Osteocyte (in vitro differentiated cells): ENCODE measurements around the gene TYK2. TPM values are rescaled to one million over a fixed set of nuclear protein-coding genes. Genes with fewer than 3 reads are reported as not detected.
"Not testable (repeated sequence)": the region's sequence is repeated elsewhere in the genome, so short reads cannot be mapped to it uniquely, and the experiment has no call there.

Experiments
- DNase-seq: peaks from one replicate; pipeline ENCODE4 v3.0.0; 2021; ENCODE audit warnings: mixed read lengths; ENCODE audit not compliant: unreplicated experiment; ENCODE audit errors: extremely low spot score
- H3K27ac Mint-ChIP-seq: one replicate; pipeline ENCODE4 v1.8.0; 2021; ENCODE audit warnings: mild to moderate bottlenecking, mixed read lengths; ENCODE audit not compliant: unreplicated experiment
- H3K27me3 Mint-ChIP-seq: one replicate; pipeline ENCODE4 v1.8.0; 2021; ENCODE audit warnings: mixed read lengths; ENCODE audit not compliant: unreplicated experiment
- H3K36me3 Mint-ChIP-seq: one replicate; pipeline ENCODE4 v1.8.0; 2021; ENCODE audit warnings: mixed read lengths; ENCODE audit not compliant: unreplicated experiment
- H3K4me1 Mint-ChIP-seq: one replicate; pipeline ENCODE4 v1.8.0; 2021; ENCODE audit warnings: mixed read lengths; ENCODE audit not compliant: unreplicated experiment
- H3K4me3 Mint-ChIP-seq: one replicate; pipeline ENCODE4 v1.8.0; 2021; ENCODE audit warnings: mild to moderate bottlenecking, moderate library complexity, mixed read lengths; ENCODE audit not compliant: unreplicated experiment
- H3K9me3 Mint-ChIP-seq: one replicate; pipeline ENCODE4 v1.8.0; 2021; ENCODE audit warnings: mixed read lengths; ENCODE audit not compliant: unreplicated experiment
- total RNA-seq: library from RNA; stranded (reverse); gene quantifications from 2 replicates; pipeline ENCODE4 v1.2.1, GENCODE V29; 2021
- TF ChIP-seq, protein P1 (sequence below): fragments of 200-600 bp; sonication (generic); IDR thresholded peaks from 2 replicates; pipeline ENCODE4 v1.5.0; 2021; ENCODE audit warnings: antibody characterized with exemption, mild to moderate bottlenecking, moderate library complexity

The TYK2 gene
- total RNA-seq, 1 donor from 2014 or later = 136 TPM

DNA sequence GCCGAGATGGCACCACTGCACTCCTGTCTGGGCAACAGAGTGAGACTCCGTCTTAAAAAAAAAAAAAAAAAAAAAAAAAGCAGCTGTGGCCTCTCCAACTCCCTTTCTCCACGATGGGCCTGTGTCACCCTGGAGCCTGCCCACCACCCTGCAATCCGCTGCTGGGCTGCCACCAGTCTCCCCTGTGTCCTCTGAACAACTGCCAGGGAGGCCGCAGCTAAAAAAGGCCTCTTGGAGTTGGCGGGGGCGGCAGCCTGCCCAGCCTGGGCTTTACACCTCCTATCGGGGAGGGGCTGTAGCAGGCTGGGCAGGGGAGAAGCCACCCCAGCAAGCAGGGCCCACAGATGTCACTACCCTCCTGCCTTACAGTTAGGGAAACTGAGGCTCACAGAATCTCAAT, 19.5 kb upstream of the TYK2 start:
- no peak overlapping the region for H3K27ac Mint-ChIP-seq
- H3K4me3 Mint-ChIP-seq = no peak overlapping the region
- TF ChIP-seq, protein P1, sequence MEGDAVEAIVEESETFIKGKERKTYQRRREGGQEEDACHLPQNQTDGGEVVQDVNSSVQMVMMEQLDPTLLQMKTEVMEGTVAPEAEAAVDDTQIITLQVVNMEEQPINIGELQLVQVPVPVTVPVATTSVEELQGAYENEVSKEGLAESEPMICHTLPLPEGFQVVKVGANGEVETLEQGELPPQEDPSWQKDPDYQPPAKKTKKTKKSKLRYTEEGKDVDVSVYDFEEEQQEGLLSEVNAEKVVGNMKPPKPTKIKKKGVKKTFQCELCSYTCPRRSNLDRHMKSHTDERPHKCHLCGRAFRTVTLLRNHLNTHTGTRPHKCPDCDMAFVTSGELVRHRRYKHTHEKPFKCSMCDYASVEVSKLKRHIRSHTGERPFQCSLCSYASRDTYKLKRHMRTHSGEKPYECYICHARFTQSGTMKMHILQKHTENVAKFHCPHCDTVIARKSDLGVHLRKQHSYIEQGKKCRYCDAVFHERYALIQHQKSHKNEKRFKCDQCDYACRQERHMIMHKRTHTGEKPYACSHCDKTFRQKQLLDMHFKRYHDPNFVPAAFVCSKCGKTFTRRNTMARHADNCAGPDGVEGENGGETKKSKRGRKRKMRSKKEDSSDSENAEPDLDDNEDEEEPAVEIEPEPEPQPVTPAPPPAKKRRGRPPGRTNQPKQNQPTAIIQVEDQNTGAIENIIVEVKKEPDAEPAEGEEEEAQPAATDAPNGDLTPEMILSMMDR = no peak
- peaks cover 10% of the 10 kb centered on the region for H3K36me3 Mint-ChIP-seq
- H3K9me3 Mint-ChIP-seq = no peaks in the 10 kb centered on the region
- no peaks in the 10 kb centered on the region for H3K27me3 Mint-ChIP-seq
- peaks cover 20% of the 10 kb centered on the region for H3K4me1 Mint-ChIP-seq
- no peak for DNase-seq

DNA sequence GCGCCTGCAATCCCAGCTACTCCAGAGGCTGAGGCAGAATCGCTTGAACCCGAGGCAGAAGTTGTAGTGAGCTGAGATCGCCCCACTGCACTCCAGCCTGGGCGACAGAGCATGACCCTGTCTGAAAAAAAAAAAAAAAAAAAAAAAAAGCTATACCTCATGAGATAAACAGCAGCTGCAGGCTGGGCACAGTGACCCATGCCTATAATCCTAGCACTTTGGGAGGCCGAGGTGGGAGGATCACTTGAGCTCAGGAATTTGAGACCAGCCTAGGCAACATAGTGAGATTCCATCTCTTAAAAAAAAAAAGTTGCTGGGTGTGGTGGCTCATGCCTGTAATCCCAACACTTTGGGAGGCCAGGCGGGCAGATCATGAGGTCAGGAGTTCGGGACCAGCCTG, 19.0 kb upstream of the TYK2 start:
- not testable (repeated sequence) for H3K36me3 Mint-ChIP-seq, H3K4me3 Mint-ChIP-seq, DNase-seq, H3K27ac Mint-ChIP-seq, H3K9me3 Mint-ChIP-seq, H3K27me3 Mint-ChIP-seq
- H3K4me1 Mint-ChIP-seq = peaks cover 16% of the 10 kb centered on the region

DNA sequence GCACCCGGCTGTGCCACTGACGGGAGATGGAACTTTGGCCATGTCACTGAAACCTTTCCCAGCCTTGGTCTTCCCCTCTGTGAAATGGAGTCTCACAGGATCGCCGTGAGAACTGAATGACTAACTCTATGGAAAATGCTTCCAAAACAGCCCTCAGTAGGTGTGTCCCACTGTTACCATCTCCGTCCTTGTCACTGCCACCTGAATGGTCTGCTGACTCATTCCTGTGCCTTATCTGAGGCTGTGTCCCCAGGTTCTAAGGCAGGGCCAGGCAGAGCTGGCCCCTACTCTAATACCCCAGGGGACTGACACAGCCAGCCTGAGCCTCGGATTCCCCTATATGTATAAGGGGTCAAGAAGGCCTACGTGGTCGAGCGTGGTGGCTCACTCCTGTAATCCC, 18.4 kb upstream of the TYK2 start:
- Mint-ChIP-seq H3K9me3 (no peaks in the 10 kb centered on the region), H3K27ac (no peak overlapping the region)
- no peak for DNase-seq

DNA sequence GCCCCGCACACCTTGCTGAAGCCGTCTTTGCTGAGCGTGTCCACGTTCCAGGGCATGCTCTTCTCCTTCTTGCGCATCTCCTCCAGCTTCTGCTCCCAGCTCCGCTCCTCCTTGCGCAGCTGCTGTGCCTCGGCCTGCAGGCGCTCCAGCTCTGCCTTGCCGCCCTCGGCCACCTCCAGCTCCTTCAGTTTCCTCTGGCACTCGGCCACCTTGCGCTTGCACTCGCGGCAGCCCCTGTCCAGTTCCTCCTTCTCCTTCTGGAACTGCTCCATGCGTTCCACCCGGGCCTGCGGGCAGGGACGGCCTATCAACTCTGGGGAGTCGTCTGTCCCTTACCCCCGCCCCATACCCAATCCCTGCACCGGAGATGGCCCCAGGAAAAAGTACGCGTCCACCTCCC, 15.5 kb upstream of the TYK2 start:
- no peak for DNase-seq
- TF ChIP-seq, protein P1 = no peak
- Mint-ChIP-seq H3K9me3 (no peaks in the 10 kb centered on the region), H3K27ac (no peak overlapping the region), H3K27me3 (no peaks in the 10 kb centered on the region), H3K4me3 (no peak overlapping the region), H3K36me3 (peaks cover 17% of the 10 kb centered on the region), H3K4me1 (no peaks in the 10 kb centered on the region)

More for the DNA sequence above, 18.4 kb upstream of the TYK2 start:
- Mint-ChIP-seq H3K27me3 (no peaks in the 10 kb centered on the region), H3K4me3 (no peak overlapping the region), H3K4me1 (peaks cover 16% of the 10 kb centered on the region), H3K36me3 (peaks cover 10% of the 10 kb centered on the region)
- TF ChIP-seq, protein P1 = no peak

DNA sequence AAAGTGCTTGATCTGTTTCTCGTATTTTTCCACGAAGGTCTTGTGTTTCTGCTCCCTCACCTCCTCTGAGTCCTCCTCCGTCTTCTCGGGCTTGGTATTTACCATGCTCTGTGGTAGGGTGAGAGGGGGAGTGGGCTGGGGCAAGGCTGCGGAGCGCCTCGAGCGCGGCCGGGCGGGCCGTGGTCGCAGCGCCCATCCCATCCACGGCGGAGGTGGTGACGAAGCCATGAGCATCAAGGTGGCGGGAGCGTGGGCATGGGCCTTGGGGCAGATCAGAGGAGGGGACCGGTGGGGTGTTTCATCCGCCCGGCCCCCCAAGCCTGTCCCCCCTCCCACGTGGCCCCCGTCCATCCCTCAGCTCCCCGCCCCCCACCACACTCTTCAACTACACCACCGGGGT, 15.1 kb upstream of the TYK2 start:
- DNase-seq = no peak
- Mint-ChIP-seq H3K27ac (no peak overlapping the region), H3K36me3 (peaks cover 20% of the 10 kb centered on the region), H3K4me3 (no peak overlapping the region), H3K4me1 (no peaks in the 10 kb centered on the region), H3K27me3 (no peaks in the 10 kb centered on the region), H3K9me3 (no peaks in the 10 kb centered on the region)
- TF ChIP-seq, protein P1 = no peak

DNA sequence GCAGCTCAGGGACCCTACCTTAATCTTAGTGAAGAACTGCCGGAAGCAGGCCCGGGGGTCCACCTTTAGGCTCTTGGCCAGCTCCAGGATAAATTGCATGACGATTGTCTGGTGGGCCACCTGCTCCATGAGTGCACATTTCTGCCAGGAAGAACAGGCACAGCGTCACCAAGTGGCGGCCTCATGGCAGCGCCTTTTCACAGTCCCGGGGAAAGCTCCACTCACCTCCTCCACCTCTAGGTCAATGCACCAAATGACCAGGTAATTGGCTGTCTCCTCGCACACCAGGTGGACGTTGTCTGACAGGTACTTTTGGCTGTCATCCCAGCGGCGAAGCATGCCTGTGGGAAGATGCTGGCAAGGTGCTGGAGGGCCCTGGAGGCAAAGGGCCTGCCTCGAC, 14.6 kb upstream of the TYK2 start:
- H3K27me3 Mint-ChIP-seq = no peaks in the 10 kb centered on the region
- H3K36me3 Mint-ChIP-seq = peaks cover 20% of the 10 kb centered on the region
- H3K4me3 Mint-ChIP-seq = no peak overlapping the region
- TF ChIP-seq, protein P1 = no peak
- H3K27ac Mint-ChIP-seq = no peak overlapping the region
- DNase-seq = no peak
- no peaks in the 10 kb centered on the region for H3K4me1 Mint-ChIP-seq
- no peaks in the 10 kb centered on the region for H3K9me3 Mint-ChIP-seq
